WERI-Rb-1 (cell line): Measurements from ENCODE around the gene DPF3.

Experiments used
- DNase-seq: peaks from one replicate; pipeline ENCODE4 v3.0.0-alpha.2; 2020
- H3K27ac ChIP-seq: fragments of 250-450 bp; sonication (Bioruptor Pico); 2 replicates; pipeline ENCODE4 v1.5.1; 2020; ENCODE audit warnings: mild to moderate bottlenecking, moderate library complexity
- H3K27me3 ChIP-seq: fragments of 250-450 bp; sonication (Bioruptor Pico); 2 replicates; pipeline ENCODE4 v1.5.1; 2021; ENCODE audit warnings: mild to moderate bottlenecking, low read depth, moderate library complexity; ENCODE audit not compliant: insufficient read depth, severe bottlenecking
- H3K36me3 ChIP-seq: fragments of 250-450 bp; sonication (Bioruptor Pico); 2 replicates; pipeline ENCODE4 v1.5.1; 2020; ENCODE audit warnings: mild to moderate bottlenecking, moderate library complexity
- H3K4me3 ChIP-seq: 2 replicates; pipeline ENCODE4 v1.5.1; 2011; ENCODE audit warnings: low read depth, mild to moderate bottlenecking, control low read depth, low read length
- H3K9me3 ChIP-seq: fragments of 250-450 bp; sonication (Bioruptor Pico); 2 replicates; pipeline ENCODE4 v1.5.1; 2021; ENCODE audit warnings: mild to moderate bottlenecking, moderate library complexity; ENCODE audit not compliant: severe bottlenecking
- TF ChIP-seq, protein P1 (sequence below): IDR thresholded peaks from 2 replicates; pipeline ENCODE4 v1.5.1; 2011; ENCODE audit warnings: low read depth, mild to moderate bottlenecking, control low read depth, inconsistent platforms, low read length

DPF3 gene

DNA sequence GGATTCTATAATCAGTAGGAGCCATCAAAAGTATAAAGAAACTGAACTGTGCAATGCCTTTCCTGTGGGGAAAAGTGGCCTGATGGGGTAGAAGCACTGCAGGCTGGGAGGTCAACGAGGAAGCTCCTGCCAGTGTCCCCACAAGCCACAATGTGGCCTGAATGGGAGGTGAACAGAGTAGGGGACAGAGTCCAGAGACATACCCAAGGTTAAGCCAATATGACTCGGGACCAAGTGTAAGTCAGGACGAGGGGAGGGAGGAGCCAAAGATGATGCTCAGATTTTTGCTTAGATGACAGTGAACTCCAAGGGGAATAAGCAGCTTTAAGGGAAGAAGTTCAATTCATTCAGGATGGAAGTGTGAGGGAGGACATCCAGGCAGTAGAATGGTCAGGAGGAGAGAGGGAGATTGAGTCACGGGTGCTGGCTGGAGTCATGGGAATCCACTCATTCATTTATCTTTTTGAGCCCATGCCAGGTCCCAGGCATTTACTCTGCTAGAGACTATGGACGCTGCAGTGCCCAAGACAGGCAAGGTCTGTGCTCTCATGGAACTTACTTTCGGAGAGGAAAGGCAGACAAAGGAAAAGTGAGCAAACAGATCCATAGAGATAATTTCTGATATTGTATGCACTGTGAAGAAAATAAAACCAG is 29.1 kb downstream of the DPF3 start:
- no peaks in the 10 kb centered on the region for H3K27me3 ChIP-seq
- H3K9me3 ChIP-seq = no peaks in the 10 kb centered on the region
- H3K4me3 ChIP-seq = no peak overlapping the region
- H3K36me3 ChIP-seq = no peaks in the 10 kb centered on the region
- TF ChIP-seq, protein P1, sequence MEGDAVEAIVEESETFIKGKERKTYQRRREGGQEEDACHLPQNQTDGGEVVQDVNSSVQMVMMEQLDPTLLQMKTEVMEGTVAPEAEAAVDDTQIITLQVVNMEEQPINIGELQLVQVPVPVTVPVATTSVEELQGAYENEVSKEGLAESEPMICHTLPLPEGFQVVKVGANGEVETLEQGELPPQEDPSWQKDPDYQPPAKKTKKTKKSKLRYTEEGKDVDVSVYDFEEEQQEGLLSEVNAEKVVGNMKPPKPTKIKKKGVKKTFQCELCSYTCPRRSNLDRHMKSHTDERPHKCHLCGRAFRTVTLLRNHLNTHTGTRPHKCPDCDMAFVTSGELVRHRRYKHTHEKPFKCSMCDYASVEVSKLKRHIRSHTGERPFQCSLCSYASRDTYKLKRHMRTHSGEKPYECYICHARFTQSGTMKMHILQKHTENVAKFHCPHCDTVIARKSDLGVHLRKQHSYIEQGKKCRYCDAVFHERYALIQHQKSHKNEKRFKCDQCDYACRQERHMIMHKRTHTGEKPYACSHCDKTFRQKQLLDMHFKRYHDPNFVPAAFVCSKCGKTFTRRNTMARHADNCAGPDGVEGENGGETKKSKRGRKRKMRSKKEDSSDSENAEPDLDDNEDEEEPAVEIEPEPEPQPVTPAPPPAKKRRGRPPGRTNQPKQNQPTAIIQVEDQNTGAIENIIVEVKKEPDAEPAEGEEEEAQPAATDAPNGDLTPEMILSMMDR = no peak
- no peak overlapping the region for H3K27ac ChIP-seq
- DNase-seq = no peak

GRCh38 chr14:72863216-72864006 is 30.5 kb downstream of the DPF3 start:
- TF ChIP-seq, protein P1 = no peak
- no peak overlapping the region for H3K4me3 ChIP-seq
- no peak overlapping the region for H3K27ac ChIP-seq
- H3K27me3 ChIP-seq = no peaks in the 10 kb centered on the region
- DNase-seq = no peak
- no peaks in the 10 kb centered on the region for H3K9me3 ChIP-seq
- H3K36me3 ChIP-seq = no peaks in the 10 kb centered on the region

GRCh38 chr14:72856530-72857266 is 37.2 kb downstream of the DPF3 start:
- TF ChIP-seq, protein P1 = no peak
- peak; percentile 17 for DNase-seq
- H3K27me3 ChIP-seq = no peaks in the 10 kb centered on the region
- no peaks in the 10 kb centered on the region for H3K9me3 ChIP-seq
- H3K4me3 ChIP-seq = no peak overlapping the region
- no peaks in the 10 kb centered on the region; the same call in 1 of the 2 replicates for H3K36me3 ChIP-seq
- no peak overlapping the region for H3K27ac ChIP-seq

GRCh38 chr14:72855913-72856312 is 38.0 kb downstream of the DPF3 start:
- DNase-seq = no peak
- Histone ChIP-seq H3K36me3 (no peaks in the 10 kb centered on the region; the same call in 1 of the 2 replicates), H3K4me3 (no peak overlapping the region), H3K9me3 (no peaks in the 10 kb centered on the region), H3K27ac (no peak overlapping the region), H3K27me3 (no peaks in the 10 kb centered on the region)
- TF ChIP-seq, protein P1 = no peak

- H3K9me3 ChIP-seq = no peaks in the 10 kb centered on the region
- no peaks in the 10 kb centered on the region; the same call in 1 of the 2 replicates for H3K36me3 ChIP-seq
- no peak for DNase-seq
- TF ChIP-seq, protein P1 = no peak
- no peak overlapping the region for H3K27ac ChIP-seq
- no peaks in the 10 kb centered on the region for H3K27me3 ChIP-seq
- no peak overlapping the region for H3K4me3 ChIP-seq
These were observed 41.7 kb downstream of the DPF3 start for GRCh38 chr14:72852194-72852593.
